Panc1 (cell line): ENCODE results near the gene ITGA8. TPM values are rescaled to one million over a fixed set of nuclear protein-coding genes. Genes with fewer than 3 reads are reported as not detected.
"Not testable (repeated sequence)": the region's sequence is repeated elsewhere in the genome, so short reads cannot be mapped to it uniquely, and the experiment has no call there.

Experiments used
- ATAC-seq: fragments of 200-7000 bp; cut with Tn5 transposase; 2 replicates; pipeline ENCODE4 v1.9.1; 2020; ENCODE audit warnings: mild to moderate bottlenecking, moderate library complexity
- BruUV-seq: library from RNA; stranded (reverse); fragments of 400-500 nt; replicated peaks from 2 replicates; lab custom pipeline; 2021; lab: Mats Ljungman, UMichigan
- CTCF ChIA-PET: fragments of 300-600 bp; sonication (Branson Sonifier 250); formaldehyde crosslinking; loops from one replicate; lab custom pipeline; 2022; ENCODE audit warnings: antibody characterized with exemption; lab: Charles Lee
- POLR2A ChIA-PET: fragments of 300-600 bp; sonication (Branson Sonifier 250); formaldehyde crosslinking; loops from one replicate; lab custom pipeline; 2022; ENCODE audit warnings: antibody characterized with exemption; lab: Charles Lee
- DNase-seq: peaks from one replicate; pipeline ENCODE4 v3.0.0-alpha.2; 2010; ENCODE audit warnings: low read depth, low spot score
- H3K27ac ChIP-seq: 2 replicates; pipeline ENCODE4 v1.5.1; 2011; ENCODE audit warnings: mild to moderate bottlenecking, low read length, inconsistent platforms
- H3K27me3 ChIP-seq: fragments of 200-500 bp; sonication (Bioruptor generic); 2 replicates; pipeline ENCODE4 v1.6.0; 2014; ENCODE audit warnings: low read length, inconsistent platforms; ENCODE audit not compliant: control insufficient read depth, insufficient read depth
- H3K36me3 ChIP-seq: fragments of 200-500 bp; sonication (Bioruptor generic); 2 replicates; pipeline ENCODE4 v1.5.1; 2014; ENCODE audit warnings: inconsistent platforms, mild to moderate bottlenecking, low read length, moderate library complexity; ENCODE audit not compliant: control insufficient read depth, insufficient read depth
- H3K4me1 ChIP-seq: 2 replicates; pipeline ENCODE4 v1.5.1; 2011; ENCODE audit warnings: inconsistent platforms, mild to moderate bottlenecking, low read length, moderate library complexity; ENCODE audit not compliant: control insufficient read depth, insufficient read depth
- H3K4me3 ChIP-seq, 2 experiments: 2 replicates each; pipeline ENCODE4 v1.5.1; 2011 to 2012; ENCODE audit warnings: low read depth in 2 of 2, low read length in 2 of 2, mild to moderate bottlenecking in 2 of 2, inconsistent platforms in 1 of 2, moderate library complexity in 1 of 2
- H3K9me3 ChIP-seq: fragments of 200-500 bp; sonication (Bioruptor generic); 2 replicates; pipeline ENCODE4 v1.5.1; 2014; ENCODE audit warnings: low read depth, mild to moderate bottlenecking, inconsistent platforms, low read length, moderate library complexity; ENCODE audit not compliant: control insufficient read depth, insufficient read depth
- POLR2AphosphoS5 ChIP-seq: IDR thresholded peaks from 2 replicates; pipeline ENCODE4 v1.6.1; 2012; ENCODE audit warnings: mild to moderate bottlenecking, low read depth, low read length, moderate library complexity
- SIN3A ChIP-seq: IDR thresholded peaks from 2 replicates; pipeline ENCODE4 v1.6.1; 2012; ENCODE audit warnings: low read depth, mild to moderate bottlenecking, low read length, moderate library complexity, borderline replicate concordance; ENCODE audit not compliant: insufficient read depth
- TCF7L2 ChIP-seq: IDR thresholded peaks from 2 replicates; pipeline ENCODE4 v1.6.1; 2011; ENCODE audit warnings: mild to moderate bottlenecking, low read depth, low read length, inconsistent platforms
- in situ Hi-C: cut with HindIII; loops from 2 replicates; pipeline ENCODE4 v1.10.0; 2016; ENCODE audit warnings: low sequenced_read_pairs, low pct_unique_long_range_greater_than_20kb
- intact Hi-C: fragments of 100-400 bp; cut with micrococcal nuclease; formaldehyde crosslinking; loops from one replicate; pipeline ENCODE4 v1.10.0; 2022; ENCODE audit not compliant: unreplicated experiment
- total RNA-seq: library from RNA; stranded (reverse); gene quantifications from one replicate; pipeline ENCODE4 v1.2.1, GENCODE V29; 2021; ENCODE audit not compliant: unreplicated experiment
- TF ChIP-seq, protein P1 (sequence below): fragments of 450-650 bp; IDR thresholded peaks from 2 replicates; pipeline ENCODE4 v1.5.1; 2017; ENCODE audit warnings: mild to moderate bottlenecking
- TF ChIP-seq, protein P2 (sequence below), 2 experiments: IDR thresholded peaks; 2 replicates each; pipeline ENCODE4 v1.6.1; 2011 to 2012; ENCODE audit warnings: low read depth in 2 of 2, control low read depth in 1 of 2, low read length in 1 of 2, mild to moderate bottlenecking in 1 of 2, moderate library complexity in 1 of 2; ENCODE audit not compliant: insufficient read depth in 1 of 2

Gene ITGA8
- total RNA-seq, 1 experiment from 2014 or later, result 0.18 TPM

DNA sequence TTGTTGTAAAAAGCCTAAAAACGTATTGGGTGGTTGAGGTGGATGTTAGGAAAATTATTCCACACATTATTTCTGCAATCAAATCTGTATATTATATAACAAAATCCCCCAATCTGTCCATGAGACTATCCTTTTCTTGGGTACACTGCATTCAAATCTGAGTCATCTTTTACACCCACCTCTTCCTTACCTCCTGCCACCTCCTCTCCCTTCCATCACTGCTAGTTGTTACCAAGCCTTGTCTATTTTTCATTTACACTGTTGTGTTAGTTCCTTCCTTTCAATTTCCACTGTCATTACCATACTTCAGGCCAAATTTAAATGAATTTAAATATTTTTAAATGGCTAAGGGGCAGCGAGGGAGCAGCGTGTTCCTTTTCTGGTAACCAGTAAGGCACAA lies 83.3 kb downstream of the ITGA8 start:
- Histone ChIP-seq H3K9me3 (no peaks in the 10 kb centered on the region), H3K4me3 (no peak overlapping the region), H3K36me3 (no peaks in the 10 kb centered on the region), H3K27me3 (no peaks in the 10 kb centered on the region), H3K27ac (no peak overlapping the region), H3K4me1 (no peaks in the 10 kb centered on the region)
- BruUV-seq, result no TSS peak
- intact Hi-C loops, result no loop called here
- DNase-seq (no peak), ATAC-seq (no peak)
- POLR2A ChIA-PET, result no interaction called here
- CTCF ChIA-PET, result no interaction called here
- TF ChIP-seq TCF7L2, result no peak
- TF ChIP-seq, protein P1, sequence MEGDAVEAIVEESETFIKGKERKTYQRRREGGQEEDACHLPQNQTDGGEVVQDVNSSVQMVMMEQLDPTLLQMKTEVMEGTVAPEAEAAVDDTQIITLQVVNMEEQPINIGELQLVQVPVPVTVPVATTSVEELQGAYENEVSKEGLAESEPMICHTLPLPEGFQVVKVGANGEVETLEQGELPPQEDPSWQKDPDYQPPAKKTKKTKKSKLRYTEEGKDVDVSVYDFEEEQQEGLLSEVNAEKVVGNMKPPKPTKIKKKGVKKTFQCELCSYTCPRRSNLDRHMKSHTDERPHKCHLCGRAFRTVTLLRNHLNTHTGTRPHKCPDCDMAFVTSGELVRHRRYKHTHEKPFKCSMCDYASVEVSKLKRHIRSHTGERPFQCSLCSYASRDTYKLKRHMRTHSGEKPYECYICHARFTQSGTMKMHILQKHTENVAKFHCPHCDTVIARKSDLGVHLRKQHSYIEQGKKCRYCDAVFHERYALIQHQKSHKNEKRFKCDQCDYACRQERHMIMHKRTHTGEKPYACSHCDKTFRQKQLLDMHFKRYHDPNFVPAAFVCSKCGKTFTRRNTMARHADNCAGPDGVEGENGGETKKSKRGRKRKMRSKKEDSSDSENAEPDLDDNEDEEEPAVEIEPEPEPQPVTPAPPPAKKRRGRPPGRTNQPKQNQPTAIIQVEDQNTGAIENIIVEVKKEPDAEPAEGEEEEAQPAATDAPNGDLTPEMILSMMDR, result no peak
- no peak for TF ChIP-seq POLR2AphosphoS5
- TF ChIP-seq, protein P2, sequence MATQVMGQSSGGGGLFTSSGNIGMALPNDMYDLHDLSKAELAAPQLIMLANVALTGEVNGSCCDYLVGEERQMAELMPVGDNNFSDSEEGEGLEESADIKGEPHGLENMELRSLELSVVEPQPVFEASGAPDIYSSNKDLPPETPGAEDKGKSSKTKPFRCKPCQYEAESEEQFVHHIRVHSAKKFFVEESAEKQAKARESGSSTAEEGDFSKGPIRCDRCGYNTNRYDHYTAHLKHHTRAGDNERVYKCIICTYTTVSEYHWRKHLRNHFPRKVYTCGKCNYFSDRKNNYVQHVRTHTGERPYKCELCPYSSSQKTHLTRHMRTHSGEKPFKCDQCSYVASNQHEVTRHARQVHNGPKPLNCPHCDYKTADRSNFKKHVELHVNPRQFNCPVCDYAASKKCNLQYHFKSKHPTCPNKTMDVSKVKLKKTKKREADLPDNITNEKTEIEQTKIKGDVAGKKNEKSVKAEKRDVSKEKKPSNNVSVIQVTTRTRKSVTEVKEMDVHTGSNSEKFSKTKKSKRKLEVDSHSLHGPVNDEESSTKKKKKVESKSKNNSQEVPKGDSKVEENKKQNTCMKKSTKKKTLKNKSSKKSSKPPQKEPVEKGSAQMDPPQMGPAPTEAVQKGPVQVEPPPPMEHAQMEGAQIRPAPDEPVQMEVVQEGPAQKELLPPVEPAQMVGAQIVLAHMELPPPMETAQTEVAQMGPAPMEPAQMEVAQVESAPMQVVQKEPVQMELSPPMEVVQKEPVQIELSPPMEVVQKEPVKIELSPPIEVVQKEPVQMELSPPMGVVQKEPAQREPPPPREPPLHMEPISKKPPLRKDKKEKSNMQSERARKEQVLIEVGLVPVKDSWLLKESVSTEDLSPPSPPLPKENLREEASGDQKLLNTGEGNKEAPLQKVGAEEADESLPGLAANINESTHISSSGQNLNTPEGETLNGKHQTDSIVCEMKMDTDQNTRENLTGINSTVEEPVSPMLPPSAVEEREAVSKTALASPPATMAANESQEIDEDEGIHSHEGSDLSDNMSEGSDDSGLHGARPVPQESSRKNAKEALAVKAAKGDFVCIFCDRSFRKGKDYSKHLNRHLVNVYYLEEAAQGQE (IDR thresholded peaks at IDR 0.05; ENCODE audit: insufficient read depth in 1 of 2, low read depth in 2 of 2, low read length in 1 of 2), result no peak
- TF ChIP-seq SIN3A, result no peak
- in situ Hi-C loops, result no loop called here

DNA sequence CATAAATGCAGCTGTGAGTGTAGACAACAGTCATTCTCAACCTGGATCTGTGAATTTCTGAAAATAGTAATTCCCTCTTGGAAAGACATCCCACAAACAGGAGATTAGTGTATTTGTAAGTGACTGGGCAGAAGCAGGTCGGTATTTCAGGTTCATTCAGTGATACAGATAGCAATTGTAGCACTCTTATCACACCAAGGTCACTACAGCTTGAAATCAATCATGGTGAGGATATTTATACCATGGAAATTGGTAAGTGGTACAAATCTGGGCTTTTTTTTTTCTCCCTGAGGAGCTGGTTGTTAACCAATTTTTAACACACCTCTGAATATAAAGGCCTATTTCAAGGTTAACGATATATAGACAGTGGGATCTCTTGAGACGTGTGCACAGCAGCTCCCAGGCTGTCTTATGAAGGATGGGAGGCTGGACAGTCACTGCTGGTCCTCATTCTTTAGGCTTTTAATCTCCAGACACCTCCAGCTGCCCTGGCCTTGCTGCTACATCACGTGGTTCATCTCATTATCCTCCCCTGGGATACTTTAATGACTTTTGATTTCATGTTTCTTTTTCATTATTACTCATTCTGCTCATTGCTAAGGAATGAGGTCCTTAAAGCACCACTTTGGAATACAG lies 87.1 kb downstream of the ITGA8 start:
- TF ChIP-seq TCF7L2, result no peak
- no peak for TF ChIP-seq POLR2AphosphoS5
- TF ChIP-seq, protein P2 (IDR thresholded peaks at IDR 0.05; ENCODE audit: insufficient read depth in 1 of 2, low read depth in 2 of 2, low read length in 1 of 2), result no peak
- TF ChIP-seq, protein P1, result no peak
- TF ChIP-seq SIN3A, result no peak
- intact Hi-C loops (no loop called here), in situ Hi-C loops (no loop called here)
- Histone ChIP-seq H3K4me1 (no peaks in the 10 kb centered on the region), H3K4me3 (no peak overlapping the region), H3K27ac (no peak overlapping the region), H3K36me3 (no peaks in the 10 kb centered on the region), H3K9me3 (no peaks in the 10 kb centered on the region), H3K27me3 (no peaks in the 10 kb centered on the region)
- ChIA-PET POLR2A (no interaction called here), CTCF (no interaction called here)
- no TSS peak for BruUV-seq
- DNase-seq (no peak), ATAC-seq (no peak)

DNA sequence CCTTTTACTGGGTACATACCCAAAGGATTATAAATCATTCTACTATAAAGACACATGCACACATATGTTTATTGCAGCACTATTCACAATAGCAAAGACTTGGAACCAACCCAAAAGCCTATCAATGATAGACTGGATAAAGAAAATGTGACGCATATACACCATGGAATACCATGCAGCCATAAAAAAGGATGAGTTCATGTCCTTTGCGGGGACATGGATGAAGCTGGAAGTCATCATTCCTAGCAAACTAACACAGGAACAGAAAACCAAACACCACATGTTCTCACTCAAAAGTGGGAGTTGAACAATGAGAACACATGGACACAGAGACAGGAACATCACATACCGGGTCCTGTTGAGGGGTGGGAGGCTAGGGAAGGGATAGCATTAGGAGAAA lies 88.5 kb downstream of the ITGA8 start:
- BruUV-seq, H3K27me3 ChIP-seq, in situ Hi-C loops, H3K27ac ChIP-seq, POLR2A ChIA-PET, H3K4me3 ChIP-seq, H3K4me1 ChIP-seq, ATAC-seq, H3K36me3 ChIP-seq, DNase-seq, CTCF ChIA-PET, intact Hi-C loops, H3K9me3 ChIP-seq: not testable (repeated sequence)
